Heart left ventricle (tissue), 13 donors: ENCODE measurements around the gene GFRA3.
"Not testable (repeated sequence)": the region's sequence is repeated elsewhere in the genome, so short reads cannot be mapped to it uniquely, and the experiment has no call there.

Experiments
- POLR2A ChIP-seq, 2 donors: fragments of 450-650 bp; IDR thresholded peaks; one replicate each; pipeline ENCODE4 v1.6.1; 2017; ENCODE audit warnings: antibody characterized with exemption in 2 of 2, mild to moderate bottlenecking in 2 of 2, moderate library complexity in 2 of 2
- TF ChIP-seq, protein P1 (sequence below), 12 donors: fragments of 200-600 bp; sonication (generic) in 4 of 12; IDR thresholded peaks; one replicate each; pipeline versions ENCODE4 v1.5.0 to v1.8.0; 2018 to 2022; ENCODE audit warnings: antibody characterized with exemption in 12 of 12, mild to moderate bottlenecking in 5 of 12
- donor health status: ischemic (EF 13 %, LVEDD 7.1; RV severe dilation, severe dysfunction).
- donor health status: DM: no; HTN: yes; CAD: no.
- donor health status: DM: no; HTN: no; CAD: no.
- donor health status: ischemic (EF 25% LVEDD 6.9; RV normal size, moderate dysfunction).
- donor health status: ischemic (EF 25% LVEDD 5.7; RV mildly dilated, moderate dysfunction).
- donor health status: ischemic (EF 35%, LVEDD 5.7; RV mildly dilated, moderate dysfunction).
- donor health status: nonischemic (EF 11% LVEDD 7.7; RV severe dilation, severe dysfunction).
- donor health status: DM: yes; HTN: yes; CAD: no.
- donor health status: PGD.
- donor health status: ischemic (EF 29% LVEDD 5.4; RV normal size, mild dysfunction).
- donor health status: nonischemic (EF 23%, LVEDD 6.1; RV moderate dilation, normal function).

DNA sequence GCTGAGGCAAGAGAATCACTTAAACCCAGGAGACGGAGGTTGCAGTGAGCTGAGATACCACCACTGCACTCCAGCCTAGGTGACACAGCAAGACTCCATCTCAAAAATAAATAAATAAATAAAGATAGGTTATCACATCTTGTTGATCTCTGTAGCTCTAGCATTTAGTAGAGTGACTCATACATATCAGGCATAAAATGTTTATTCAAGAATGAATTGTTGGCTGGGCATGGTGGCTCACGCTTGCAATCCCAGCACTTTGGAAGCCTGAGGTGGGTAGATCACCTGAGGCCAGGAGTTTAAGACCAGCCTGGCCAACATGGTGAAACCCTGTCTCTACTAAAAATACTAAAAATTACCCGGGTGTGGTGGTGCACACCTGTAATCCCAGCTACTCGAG, 43.8 kb upstream of the GFRA3 start:
- TF ChIP-seq, protein P1, sequence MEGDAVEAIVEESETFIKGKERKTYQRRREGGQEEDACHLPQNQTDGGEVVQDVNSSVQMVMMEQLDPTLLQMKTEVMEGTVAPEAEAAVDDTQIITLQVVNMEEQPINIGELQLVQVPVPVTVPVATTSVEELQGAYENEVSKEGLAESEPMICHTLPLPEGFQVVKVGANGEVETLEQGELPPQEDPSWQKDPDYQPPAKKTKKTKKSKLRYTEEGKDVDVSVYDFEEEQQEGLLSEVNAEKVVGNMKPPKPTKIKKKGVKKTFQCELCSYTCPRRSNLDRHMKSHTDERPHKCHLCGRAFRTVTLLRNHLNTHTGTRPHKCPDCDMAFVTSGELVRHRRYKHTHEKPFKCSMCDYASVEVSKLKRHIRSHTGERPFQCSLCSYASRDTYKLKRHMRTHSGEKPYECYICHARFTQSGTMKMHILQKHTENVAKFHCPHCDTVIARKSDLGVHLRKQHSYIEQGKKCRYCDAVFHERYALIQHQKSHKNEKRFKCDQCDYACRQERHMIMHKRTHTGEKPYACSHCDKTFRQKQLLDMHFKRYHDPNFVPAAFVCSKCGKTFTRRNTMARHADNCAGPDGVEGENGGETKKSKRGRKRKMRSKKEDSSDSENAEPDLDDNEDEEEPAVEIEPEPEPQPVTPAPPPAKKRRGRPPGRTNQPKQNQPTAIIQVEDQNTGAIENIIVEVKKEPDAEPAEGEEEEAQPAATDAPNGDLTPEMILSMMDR (IDR thresholded peaks at IDR 0.05): not testable (repeated sequence)
- not testable (repeated sequence) for TF ChIP-seq POLR2A (IDR thresholded peaks at IDR 0.05)
